H1 (cell line): Measurements from ENCODE around the gene DBP. TPM values are rescaled to one million over a fixed set of nuclear protein-coding genes. Genes with fewer than 3 reads are reported as not detected.

Experiments
- CTCF ChIA-PET: fragments of 300-600 bp; sonication (Branson Sonifier 250); formaldehyde crosslinking; loops from one replicate; lab custom pipeline; 2021; ENCODE audit not compliant: partially characterized antibody; lab: Charles Lee
- POLR2A ChIA-PET: fragments of 300-600 bp; sonication (Branson Sonifier 250); formaldehyde crosslinking; loops from one replicate; lab custom pipeline; 2021; ENCODE audit warnings: inconsistent platforms; ENCODE audit not compliant: partially characterized antibody; lab: Charles Lee
- DNase-seq, 2 experiments: peaks; one replicate each; pipeline versions ENCODE4 v3.0.0 to v3.0.0-alpha.2; 2010 to 2022; ENCODE audit warnings: low spot score in 2 of 2, low read depth in 1 of 2, mixed read lengths in 1 of 2
- FAIRE-seq: peaks from 2 replicates; lab custom pipeline; 2011; peaks lifted over from hg19 to GRCh38; lab: Jason Lieb, UNC
- H2AFZ ChIP-seq: 2 replicates; pipeline ENCODE4 v1.8.1; 2012; ENCODE audit warnings: low read length, inconsistent platforms
- H2AK5ac ChIP-seq: 2 replicates; pipeline ENCODE4 v1.6.1; 2013; ENCODE audit warnings: low read depth, low read length
- H2BK120ac ChIP-seq: replicated peaks from 2 replicates; pipeline ENCODE3; 2013; ENCODE audit warnings: low read depth, low read length, inconsistent platforms
- H2BK12ac ChIP-seq: 2 replicates; pipeline ENCODE4 v1.6.1; 2013; ENCODE audit warnings: low read depth, low read length
- H2BK15ac ChIP-seq: 2 replicates; pipeline ENCODE4 v1.6.1; 2013; ENCODE audit warnings: low read length
- H2BK20ac ChIP-seq: 2 replicates; pipeline ENCODE4 v1.6.1; 2013; ENCODE audit warnings: low read length
- H2BK5ac ChIP-seq: 2 replicates; pipeline ENCODE4 v1.6.1; 2013; ENCODE audit warnings: low read depth, low read length
- H3K14ac ChIP-seq: 2 replicates; pipeline ENCODE4 v1.6.1; 2013; ENCODE audit warnings: inconsistent platforms; ENCODE audit not compliant: insufficient read length
- H3K18ac ChIP-seq: 2 replicates; pipeline ENCODE4 v1.6.1; 2013; ENCODE audit warnings: low read length; ENCODE audit errors: extremely low read depth
- H3K23ac ChIP-seq: 2 replicates; pipeline ENCODE4 v1.6.1; 2013; ENCODE audit warnings: inconsistent platforms; ENCODE audit not compliant: insufficient read length
- H3K23me2 ChIP-seq: 2 replicates; pipeline ENCODE4 v1.6.1; 2013; ENCODE audit warnings: low read depth, low read length
- H3K27ac ChIP-seq: 2 replicates; pipeline ENCODE4 v1.6.1; 2011; ENCODE audit warnings: low read depth, low read length, inconsistent platforms
- H3K27me3 ChIP-seq, 4 experiments: replicated peaks in 1 of 4; 1 replicate in 1 of 4; 2 replicates in 3 of 4; pipeline versions ENCODE4 v1.6.1 to v1.8.1; 2011 to 2013; ENCODE audit warnings: low read length in 3 of 4, mild to moderate bottlenecking in 3 of 4, inconsistent platforms in 2 of 4, mixed read lengths in 2 of 4, moderate library complexity in 1 of 4; ENCODE audit not compliant: control insufficient read depth in 3 of 4, insufficient read depth in 3 of 4; ENCODE audit errors: extremely low read depth in 1 of 4
- H3K36me3 ChIP-seq, 4 experiments: 2 replicates each; pipeline versions ENCODE4 v1.6.1 to v1.8.1; 2011 to 2013; ENCODE audit warnings: mild to moderate bottlenecking in 4 of 4, low read length in 3 of 4, moderate library complexity in 2 of 4, control low read depth in 1 of 4, inconsistent platforms in 1 of 4; ENCODE audit not compliant: insufficient read depth in 4 of 4, control insufficient read depth in 2 of 4
- H3K4ac ChIP-seq: replicated peaks from 2 replicates; pipeline ENCODE3; 2013; ENCODE audit warnings: low read length, low read depth, mixed read lengths, inconsistent platforms; ENCODE audit not compliant: insufficient read length
- H3K4me1 ChIP-seq, 4 experiments: replicated peaks in 1 of 4; 1 replicate in 1 of 4; 2 replicates in 3 of 4; pipeline versions ENCODE4 v1.6.1 to v1.8.1; 2011 to 2013; ENCODE audit warnings: low read length in 3 of 4, inconsistent platforms in 2 of 4, mixed read lengths in 1 of 4; ENCODE audit not compliant: insufficient read depth in 4 of 4, control insufficient read depth in 3 of 4
- H3K4me2 ChIP-seq, 2 experiments: 2 replicates each; pipeline versions ENCODE4 v1.6.1 to v1.8.1; 2011 to 2013; ENCODE audit warnings: low read depth in 2 of 2, low read length in 2 of 2, control low read depth in 1 of 2, inconsistent platforms in 1 of 2, mild to moderate bottlenecking in 1 of 2; ENCODE audit not compliant: insufficient read depth in 1 of 2
- H3K4me3 ChIP-seq, 4 experiments: fragments of 200-600, 300-600 bp in 1 of 4; sonication (generic), shearing (Covaris generic), sonication (Bioruptor Twin) in 1 of 4; 2 replicates each; pipeline versions ENCODE4 v1.5.1 to v1.8.1; 2011 to 2016; ENCODE audit warnings: low read length in 4 of 4, low read depth in 3 of 4, control low read depth in 2 of 4, inconsistent platforms in 2 of 4, mild to moderate bottlenecking in 2 of 4, mixed read lengths in 1 of 4, moderate library complexity in 1 of 4; ENCODE audit not compliant: insufficient read depth in 2 of 4; ENCODE audit errors: extremely low read depth in 1 of 4
- H3K56ac ChIP-seq: replicated peaks from 2 replicates; pipeline ENCODE3; 2013; ENCODE audit warnings: low read depth, mild to moderate bottlenecking, mixed read lengths, low read length, inconsistent platforms; ENCODE audit not compliant: insufficient read length
- H3K79me1 ChIP-seq: 2 replicates; pipeline ENCODE4 v1.6.1; 2013; ENCODE audit warnings: low read depth, low read length, control low read depth
- H3K79me2 ChIP-seq, 2 experiments: 2 replicates each; pipeline versions ENCODE4 v1.6.1 to v1.8.1; 2012 to 2013; ENCODE audit warnings: low read length in 2 of 2, mild to moderate bottlenecking in 2 of 2, inconsistent platforms in 1 of 2; ENCODE audit not compliant: insufficient read depth in 2 of 2, control insufficient read depth in 1 of 2
- H3K9ac ChIP-seq, 4 experiments: replicated peaks in 1 of 4; 1 replicate in 1 of 4; 2 replicates in 3 of 4; pipeline versions ENCODE4 v1.6.1 to v1.8.1; 2011 to 2013; ENCODE audit warnings: low read depth in 3 of 4, low read length in 3 of 4, control low read depth in 2 of 4, mild to moderate bottlenecking in 2 of 4, moderate library complexity in 2 of 4, inconsistent platforms in 1 of 4; ENCODE audit errors: extremely low read depth in 1 of 4
- H3K9me3 ChIP-seq, 2 experiments: 2 replicates each; pipeline versions ENCODE4 v1.6.1 to v1.8.1; 2012 to 2013; ENCODE audit warnings: mild to moderate bottlenecking in 2 of 2, moderate library complexity in 2 of 2, control low read depth in 1 of 2, inconsistent platforms in 1 of 2, low read depth in 1 of 2, low read length in 1 of 2, mixed read lengths in 1 of 2; ENCODE audit not compliant: insufficient read depth in 2 of 2
- H4K20me1 ChIP-seq, 2 experiments: replicated peaks in 1 of 2; 2 replicates each; pipeline versions ENCODE3 to v1.8.1; 2011 to 2013; ENCODE audit warnings: inconsistent platforms in 2 of 2, low read length in 2 of 2, mild to moderate bottlenecking in 1 of 2; ENCODE audit not compliant: insufficient read depth in 2 of 2, control insufficient read depth in 1 of 2
- H4K5ac ChIP-seq: 2 replicates; pipeline ENCODE4 v1.6.1; 2013; ENCODE audit warnings: low read length, low read depth, mixed read lengths, inconsistent platforms; ENCODE audit not compliant: insufficient read length
- H4K8ac ChIP-seq: 2 replicates; pipeline ENCODE4 v1.8.0; 2013; ENCODE audit warnings: mild to moderate bottlenecking, moderate library complexity, low read length, inconsistent platforms; ENCODE audit not compliant: insufficient read depth; ENCODE audit errors: extremely low read depth
- H4K91ac ChIP-seq: replicated peaks from 2 replicates; pipeline ENCODE3; 2013; ENCODE audit warnings: low read length, mixed read lengths, inconsistent platforms; ENCODE audit not compliant: insufficient read length
- ATF3 ChIP-seq: IDR thresholded peaks from 2 replicates; pipeline ENCODE4 v1.6.1; 2011; ENCODE audit warnings: low read depth, mild to moderate bottlenecking, low read length; ENCODE audit not compliant: insufficient read depth
- BRCA1 ChIP-seq: IDR thresholded peaks from 2 replicates; pipeline ENCODE4 v1.6.1; 2012; ENCODE audit warnings: low read depth, low read length, improper control_type of control experiment
- CHD2 ChIP-seq: IDR thresholded peaks from 2 replicates; pipeline ENCODE4 v1.6.1; 2012; ENCODE audit warnings: low read length, improper control_type of control experiment
- CTBP2 ChIP-seq: IDR thresholded peaks from 2 replicates; pipeline ENCODE4 v1.7.0; 2011; ENCODE audit warnings: borderline replicate concordance, mild to moderate bottlenecking, moderate library complexity, mixed read lengths, low read length; ENCODE audit not compliant: insufficient read depth, insufficient read length
- EGR1 ChIP-seq: IDR thresholded peaks from 2 replicates; pipeline ENCODE4 v1.6.1; 2011; ENCODE audit warnings: low read depth, low read length, borderline replicate concordance
- EZH2 ChIP-seq: fragments of 200-600 bp; sonication (generic); IDR thresholded peaks from 2 replicates; pipeline ENCODE4 v1.7.1; 2012; ENCODE audit warnings: low read depth, mild to moderate bottlenecking, moderate library complexity, low read length, inconsistent platforms; ENCODE audit not compliant: severe bottlenecking
- FOSL1 ChIP-seq: IDR thresholded peaks from 2 replicates; pipeline ENCODE4 v1.6.1; 2011; ENCODE audit warnings: mild to moderate bottlenecking, low read depth, low read length, moderate library complexity; ENCODE audit not compliant: insufficient read depth
- KDM4A ChIP-seq: IDR thresholded peaks from one replicate; pipeline ENCODE4 v1.7.1; 2012; ENCODE audit warnings: low read depth, mild to moderate bottlenecking, moderate library complexity, low read length, inconsistent platforms; ENCODE audit not compliant: severe bottlenecking
- MAFK ChIP-seq: IDR thresholded peaks from 2 replicates; pipeline ENCODE4 v1.6.1; 2012; ENCODE audit warnings: low read depth, mild to moderate bottlenecking, improper control_type of control experiment, low read length
- SIX5 ChIP-seq: IDR thresholded peaks from 2 replicates; pipeline ENCODE4 v1.6.1; 2011; ENCODE audit warnings: mild to moderate bottlenecking, low read depth, low read length
- TCF12 ChIP-seq: IDR thresholded peaks from 2 replicates; pipeline ENCODE4 v1.6.1; 2011; ENCODE audit warnings: low read depth, mild to moderate bottlenecking, low read length
- USF2 ChIP-seq: IDR thresholded peaks from 2 replicates; pipeline ENCODE4 v1.6.1; 2011; ENCODE audit warnings: low read length, improper control_type of control experiment
- WGBS, 2 experiments: shearing (Covaris generic) in 1 of 2; methylation state at CpG; one replicate each; pipeline versions ENCODE4 v1.1.6 to v1.1.7; 2013 to 2015; ENCODE audit warnings: low lambda C conversion rate in 2 of 2, mixed read lengths in 2 of 2, inconsistent platforms in 1 of 2, low coverage in 1 of 2, missing lambda C conversion rate in 1 of 2; ENCODE audit not compliant: insufficient replicate concordance in 2 of 2, insufficient coverage in 1 of 2, insufficient read length in 1 of 2; ENCODE audit errors: extremely low coverage in 1 of 2, missing lambda C conversion rate in 1 of 2; 5-methylcytosine and 5-hydroxymethylcytosine counted together
- polyA plus RNA-seq, 7 experiments: library from polyadenylated mRNA; depleted of rRNA in 3 of 7; stranded (reverse) in 5 of 7; unstranded in 2 of 7; fragments of >200 nt in 5 of 7; fragments of 200-250 nt in 2 of 7; gene quantifications; 1 replicate in 5 of 7; 2 replicates in 1 of 7; 4 replicates in 1 of 7; pipeline versions ENCODE4 v1.2.1 to v1.2.3, GENCODE V29; 2011 to 2013; ENCODE audit warnings: missing spikeins in 2 of 7, mixed read lengths in 2 of 7
- total RNA-seq: library from RNA; stranded (reverse); fragmentation: NEBNext Ultra II Directional; extraction: Animal tissue kit (Norgen Biotek cat#: 25700); gene quantifications from 2 replicates; pipeline ENCODE4 v1.2.1, GENCODE V29; 2021

DBP gene
- total and polyA plus RNA-seq, 2 of the 8 experiments (the other 6 are each of a cell fraction or from before 2014, with no cell fraction given): 7.5 to 8.3 TPM

GRCh38 chr19:48665786-48666185 is 28.6 kb upstream of the DBP start:
- POLR2A ChIA-PET: interaction anchor here (0.9 to 1.2 kb wide), 3 partner anchors 16 to 31 kb away, joined by 3 to 4 read pairs (median 3); partner anchors contain the start of gene CA11
- no peak for TF ChIP-seq FOSL1
- TF ChIP-seq MAFK: no peak
- no peak for TF ChIP-seq ATF3
- TF ChIP-seq EGR1: no peak
- no peak for TF ChIP-seq CHD2
- TF ChIP-seq EZH2: no peak
- no peak for TF ChIP-seq SIX5
- TF ChIP-seq USF2: no peak
- TF ChIP-seq TCF12: no peak
- TF ChIP-seq KDM4A: no peak
- no peak for TF ChIP-seq BRCA1
- no peak for TF ChIP-seq CTBP2

More at GRCh38 chr19:48665786-48666185, 28.6 kb upstream of the DBP start:
- H4K5ac ChIP-seq: no peak overlapping the region
- no peak overlapping the region for H3K9ac ChIP-seq
- peaks cover 12% of the 10 kb centered on the region; the same call in 1 of the 2 replicates for H3K23me2 ChIP-seq
- no peak overlapping the region for H2AFZ ChIP-seq
- no peak overlapping the region for H2AK5ac ChIP-seq
- H3K36me3 ChIP-seq: no peaks in the 10 kb centered on the region
- peaks cover 0 to 4% of the 10 kb centered on the region in 2 experiments for H4K20me1 ChIP-seq
- H4K8ac ChIP-seq: no peak overlapping the region
- no peak overlapping the region for H2BK15ac ChIP-seq
- H2BK5ac ChIP-seq: no peak overlapping the region
- no peak overlapping the region for H4K91ac ChIP-seq
- CTCF ChIA-PET: interaction anchor here (0.7 to 5.4 kb wide), 5 partner anchors 10 to 50 kb away, joined by 3 to 32 read pairs (median 5); partner anchors contain the start of gene FUT2
- H3K4me2 ChIP-seq: no peak overlapping the region
- no peak overlapping the region for H2BK20ac ChIP-seq
- H3K79me2 ChIP-seq: no peaks in the 10 kb centered on the region; a peak in 1 of 4 replicates
- 0 out of 7 replicates have a peak, but pooled peaks cover 0 to 3% (median 0%) of the 10 kb centered on the region in 4 experiments for H3K4me1 ChIP-seq
- no peak overlapping the region for H3K27ac ChIP-seq
- no peak overlapping the region for H3K23ac ChIP-seq
- H3K4me3 ChIP-seq: no peak overlapping the region
- peaks cover 0 to 3% of the 10 kb centered on the region in 2 experiments; a peak in 2 of 4 replicates for H3K9me3 ChIP-seq
- WGBS, 2 experiments: 87% methylated on average over 6 of the region's 6 CpGs; no CpG with 5 or more reads in 1 of the 2 experiments
- H3K14ac ChIP-seq: no peak overlapping the region
- no peak overlapping the region for H3K4ac ChIP-seq
- no peak overlapping the region for H2BK120ac ChIP-seq
- no peak overlapping the region for H3K56ac ChIP-seq
- no peak overlapping the region for H3K18ac ChIP-seq
- FAIRE-seq: no peak
- H3K79me1 ChIP-seq: no peaks in the 10 kb centered on the region
- no peak for DNase-seq
- no peak overlapping the region for H2BK12ac ChIP-seq
- no peaks in the 10 kb centered on the region; a peak in 1 of 7 replicates for H3K27me3 ChIP-seq
